ENCODE results near the gene RNF103.

DNA sequence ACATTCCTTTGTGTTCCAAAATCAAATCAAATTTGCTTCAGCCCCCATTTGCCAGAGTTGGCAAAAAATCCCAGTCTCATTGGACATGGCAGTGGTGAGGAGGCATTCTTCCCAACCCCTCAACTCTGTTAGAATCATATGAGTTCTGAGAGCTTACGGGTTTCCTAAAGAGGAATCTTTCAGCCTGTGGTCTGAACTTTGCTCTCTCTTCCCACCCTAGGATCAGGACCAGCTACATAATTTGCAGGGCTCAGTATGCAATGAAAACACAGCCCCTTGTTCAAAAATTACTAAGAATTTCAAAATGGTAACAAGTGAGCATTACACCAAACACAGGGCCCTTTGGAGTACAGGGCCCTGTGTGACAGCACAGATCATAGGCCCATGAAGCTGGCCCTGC, 49.3 kb upstream of the RNF103 start:
- TF ChIP-seq CTCF (IDR thresholded peaks at IDR 0.05; ENCODE audit: low read depth, low read length) (no peak), POLR2A (IDR thresholded peaks at IDR 0.05; ENCODE audit: extremely low read depth, insufficient read length) (no peak)
